ENCODE measurements around the gene NDST3.

DNA sequence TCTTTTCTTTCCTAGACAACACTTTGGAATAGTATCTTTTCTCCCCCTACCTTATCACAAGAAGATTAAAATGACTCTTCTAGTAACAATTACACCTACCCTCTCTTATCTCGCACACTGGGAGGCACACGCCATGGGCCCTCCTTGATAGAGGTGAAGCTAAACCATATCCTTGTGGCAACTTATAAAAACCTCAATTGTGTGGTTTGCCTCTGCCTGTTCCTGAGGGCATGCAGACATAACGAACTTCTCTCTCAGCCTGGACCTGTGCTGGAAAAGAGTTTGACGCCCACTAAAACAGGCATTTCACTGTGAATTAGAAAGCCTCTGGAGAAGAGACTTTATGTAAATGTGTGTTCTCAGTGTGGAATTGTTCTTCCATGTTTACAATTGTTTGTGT is 141.2 kb downstream of the NDST3 start:
- TF ChIP-seq POLR2A (IDR thresholded peaks at IDR 0.05) = no peak
- TF ChIP-seq, protein P1, sequence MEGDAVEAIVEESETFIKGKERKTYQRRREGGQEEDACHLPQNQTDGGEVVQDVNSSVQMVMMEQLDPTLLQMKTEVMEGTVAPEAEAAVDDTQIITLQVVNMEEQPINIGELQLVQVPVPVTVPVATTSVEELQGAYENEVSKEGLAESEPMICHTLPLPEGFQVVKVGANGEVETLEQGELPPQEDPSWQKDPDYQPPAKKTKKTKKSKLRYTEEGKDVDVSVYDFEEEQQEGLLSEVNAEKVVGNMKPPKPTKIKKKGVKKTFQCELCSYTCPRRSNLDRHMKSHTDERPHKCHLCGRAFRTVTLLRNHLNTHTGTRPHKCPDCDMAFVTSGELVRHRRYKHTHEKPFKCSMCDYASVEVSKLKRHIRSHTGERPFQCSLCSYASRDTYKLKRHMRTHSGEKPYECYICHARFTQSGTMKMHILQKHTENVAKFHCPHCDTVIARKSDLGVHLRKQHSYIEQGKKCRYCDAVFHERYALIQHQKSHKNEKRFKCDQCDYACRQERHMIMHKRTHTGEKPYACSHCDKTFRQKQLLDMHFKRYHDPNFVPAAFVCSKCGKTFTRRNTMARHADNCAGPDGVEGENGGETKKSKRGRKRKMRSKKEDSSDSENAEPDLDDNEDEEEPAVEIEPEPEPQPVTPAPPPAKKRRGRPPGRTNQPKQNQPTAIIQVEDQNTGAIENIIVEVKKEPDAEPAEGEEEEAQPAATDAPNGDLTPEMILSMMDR (IDR thresholded peaks at IDR 0.05) = no peak
